ENCODE data around the gene ERCC6L.

The ERCC6L gene

DNA sequence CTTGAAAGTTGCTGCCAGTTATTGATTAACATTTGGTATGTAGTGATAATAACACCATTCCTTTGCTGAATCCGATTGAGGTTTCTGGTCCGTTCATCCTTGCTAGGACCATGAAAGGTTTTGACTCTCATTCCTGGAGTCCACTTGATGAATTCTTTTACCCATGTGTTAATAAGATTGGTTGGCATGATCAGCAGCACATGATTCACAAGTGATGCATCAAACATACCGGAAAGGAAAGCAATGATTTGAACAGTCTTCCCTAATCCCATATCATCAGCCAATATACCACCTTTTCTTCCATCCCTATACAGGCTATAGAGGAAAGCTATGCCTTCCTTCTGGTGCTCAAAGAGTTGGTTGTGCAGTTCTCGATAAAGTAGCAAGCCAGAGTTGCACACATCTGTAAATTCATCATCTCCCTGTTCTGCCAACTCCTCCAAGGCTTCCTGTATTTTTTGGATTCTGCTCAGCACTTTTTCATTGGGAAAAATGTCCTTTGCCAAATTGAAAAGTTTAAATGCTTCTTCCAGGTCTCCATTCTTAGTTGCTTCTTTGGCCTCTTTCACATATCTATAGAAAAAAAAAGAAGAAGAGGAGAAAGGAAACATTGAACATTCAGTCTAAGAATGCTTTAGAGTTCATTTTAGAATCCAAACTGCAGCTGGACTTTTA is 30.6 kb downstream of the ERCC6L start:
- Histone ChIP-seq H3K79me2 (ENCODE audit: insufficient read depth, low read length) (no peaks in the 10 kb centered on the region; the same call in 1 of the 2 replicates), H3K4me2 (ENCODE audit: low read depth, low read length, poor library complexity, severe bottlenecking) (no peak overlapping the region), H3K36me3 (ENCODE audit: low read length) (no peaks in the 10 kb centered on the region), H3K9me2 (replicated peaks; ENCODE audit: insufficient read depth, low read length) (no peaks in the 10 kb centered on the region), H3K9me3 (ENCODE audit: insufficient read depth, low read length) (no peaks in the 10 kb centered on the region), H3K9ac (ENCODE audit: low read length) (no peak overlapping the region), H3K4me3 (ENCODE audit: insufficient read depth, low read length, poor library complexity, severe bottlenecking) (no peak overlapping the region), H3F3A (ENCODE audit: insufficient read depth) (no peaks in the 10 kb centered on the region), H4K20me1 (ENCODE audit: low read depth, low read length) (no peaks in the 10 kb centered on the region), H3K27me3 (ENCODE audit: low read length) (no peaks in the 10 kb centered on the region), H2AFZ (ENCODE audit: low read depth, low read length, severe bottlenecking) (no peak overlapping the region), H3K27ac (ENCODE audit: low read depth, low read length) (no peak overlapping the region)
- no peak for TF ChIP-seq EZH2phosphoT487 (conservative IDR thresholded peaks at IDR 0.05; ENCODE audit: low read length)
- TF ChIP-seq, protein P1, sequence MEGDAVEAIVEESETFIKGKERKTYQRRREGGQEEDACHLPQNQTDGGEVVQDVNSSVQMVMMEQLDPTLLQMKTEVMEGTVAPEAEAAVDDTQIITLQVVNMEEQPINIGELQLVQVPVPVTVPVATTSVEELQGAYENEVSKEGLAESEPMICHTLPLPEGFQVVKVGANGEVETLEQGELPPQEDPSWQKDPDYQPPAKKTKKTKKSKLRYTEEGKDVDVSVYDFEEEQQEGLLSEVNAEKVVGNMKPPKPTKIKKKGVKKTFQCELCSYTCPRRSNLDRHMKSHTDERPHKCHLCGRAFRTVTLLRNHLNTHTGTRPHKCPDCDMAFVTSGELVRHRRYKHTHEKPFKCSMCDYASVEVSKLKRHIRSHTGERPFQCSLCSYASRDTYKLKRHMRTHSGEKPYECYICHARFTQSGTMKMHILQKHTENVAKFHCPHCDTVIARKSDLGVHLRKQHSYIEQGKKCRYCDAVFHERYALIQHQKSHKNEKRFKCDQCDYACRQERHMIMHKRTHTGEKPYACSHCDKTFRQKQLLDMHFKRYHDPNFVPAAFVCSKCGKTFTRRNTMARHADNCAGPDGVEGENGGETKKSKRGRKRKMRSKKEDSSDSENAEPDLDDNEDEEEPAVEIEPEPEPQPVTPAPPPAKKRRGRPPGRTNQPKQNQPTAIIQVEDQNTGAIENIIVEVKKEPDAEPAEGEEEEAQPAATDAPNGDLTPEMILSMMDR (IDR thresholded peaks at IDR 0.05; ENCODE audit: insufficient read depth, low read length, poor library complexity, severe bottlenecking), result no peak

DNA sequence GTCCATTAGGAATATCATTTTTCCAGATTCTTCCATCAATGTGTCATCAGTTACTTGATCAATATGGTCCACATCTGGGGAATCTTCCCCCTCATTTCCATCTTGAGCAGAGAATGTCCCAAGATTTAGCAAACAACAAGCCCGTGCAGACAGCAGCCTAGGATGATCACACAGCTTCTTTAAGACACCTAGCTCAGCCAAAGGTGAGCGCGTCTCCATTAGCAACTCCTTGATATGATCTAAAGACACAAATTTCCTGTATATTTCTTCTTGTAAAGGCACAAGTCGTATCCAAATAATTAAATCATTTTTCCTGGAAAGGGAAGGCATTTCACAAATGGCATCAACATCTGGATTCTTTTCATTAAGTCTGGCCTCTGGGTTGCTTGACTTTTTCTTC is 31.5 kb downstream of the ERCC6L start:
- TF ChIP-seq EZH2phosphoT487 (conservative IDR thresholded peaks at IDR 0.05; ENCODE audit: low read length), result no peak
- TF ChIP-seq, protein P1 (IDR thresholded peaks at IDR 0.05; ENCODE audit: insufficient read depth, low read length, poor library complexity, severe bottlenecking), result no peak
- Histone ChIP-seq H3K27me3 (ENCODE audit: low read length) (no peaks in the 10 kb centered on the region), H3K4me2 (ENCODE audit: low read depth, low read length, poor library complexity, severe bottlenecking) (no peak overlapping the region), H4K20me1 (ENCODE audit: low read depth, low read length) (no peaks in the 10 kb centered on the region), H3K27ac (ENCODE audit: low read depth, low read length) (no peak overlapping the region), H3K9me3 (ENCODE audit: insufficient read depth, low read length) (no peaks in the 10 kb centered on the region), H3K36me3 (ENCODE audit: low read length) (no peaks in the 10 kb centered on the region), H3K4me3 (ENCODE audit: insufficient read depth, low read length, poor library complexity, severe bottlenecking) (no peak overlapping the region), H3K9ac (ENCODE audit: low read length) (no peak overlapping the region), H3F3A (ENCODE audit: insufficient read depth) (no peaks in the 10 kb centered on the region), H2AFZ (ENCODE audit: low read depth, low read length, severe bottlenecking) (no peak overlapping the region), H3K9me2 (replicated peaks; ENCODE audit: insufficient read depth, low read length) (no peaks in the 10 kb centered on the region), H3K79me2 (ENCODE audit: insufficient read depth, low read length) (no peaks in the 10 kb centered on the region; the same call in 1 of the 2 replicates)

DNA sequence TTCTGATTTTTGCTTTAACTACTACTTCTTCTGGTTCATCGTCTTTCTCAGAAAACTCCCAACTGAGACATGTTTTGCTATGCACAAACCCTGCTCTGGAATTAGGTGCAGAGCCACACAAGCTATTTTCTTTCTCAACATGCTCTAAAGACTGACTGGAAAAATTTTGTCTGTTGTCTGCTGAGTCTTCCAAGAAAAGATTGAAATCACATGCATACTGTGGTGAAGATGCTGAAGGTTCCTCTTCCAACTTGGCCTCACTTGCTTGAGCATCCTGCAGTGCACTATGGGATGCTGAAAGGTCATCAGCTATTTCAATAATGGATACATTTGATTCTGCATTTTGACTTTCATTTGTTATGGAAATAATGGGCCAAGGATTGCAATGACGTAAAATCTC is 33.1 kb downstream of the ERCC6L start:
- H3K4me2 ChIP-seq (ENCODE audit: low read depth, low read length, poor library complexity, severe bottlenecking), result no peak overlapping the region
- no peaks in the 10 kb centered on the region for H3K9me2 ChIP-seq (replicated peaks; ENCODE audit: insufficient read depth, low read length)
- no peak overlapping the region for H3K4me3 ChIP-seq (ENCODE audit: insufficient read depth, low read length, poor library complexity, severe bottlenecking)
- H2AFZ ChIP-seq (ENCODE audit: low read depth, low read length, severe bottlenecking), result no peak overlapping the region
- TF ChIP-seq EZH2phosphoT487 (conservative IDR thresholded peaks at IDR 0.05; ENCODE audit: low read length), result no peak
- TF ChIP-seq, protein P1 (IDR thresholded peaks at IDR 0.05; ENCODE audit: insufficient read depth, low read length, poor library complexity, severe bottlenecking), result no peak
- no peak overlapping the region for H3K9ac ChIP-seq (ENCODE audit: low read length)
- no peaks in the 10 kb centered on the region for H4K20me1 ChIP-seq (ENCODE audit: low read depth, low read length)
- no peaks in the 10 kb centered on the region; the same call in 1 of the 2 replicates for H3K79me2 ChIP-seq (ENCODE audit: insufficient read depth, low read length)
- H3F3A ChIP-seq (ENCODE audit: insufficient read depth), result no peaks in the 10 kb centered on the region
- no peaks in the 10 kb centered on the region for H3K9me3 ChIP-seq (ENCODE audit: insufficient read depth, low read length)
- no peaks in the 10 kb centered on the region for H3K36me3 ChIP-seq (ENCODE audit: low read length)
- H3K27me3 ChIP-seq (ENCODE audit: low read length), result no peaks in the 10 kb centered on the region
- no peak overlapping the region for H3K27ac ChIP-seq (ENCODE audit: low read depth, low read length)
